T-cell (primary cell): Measurements from ENCODE around the gene AHSP. TPM values are rescaled to one million over a fixed set of nuclear protein-coding genes. Genes with fewer than 3 reads are reported as not detected.

Source experiments
- ATAC-seq, 4 experiments: fragments of 200-7000 bp in 3 of 4; fragments of 150-1000 bp in 1 of 4; cut with Tn5 transposase; replicated peaks in 1 of 4; 1 replicate in 3 of 4; 2 replicates in 1 of 4; pipeline ENCODE4 v1.10.0; 2021; ENCODE audit warnings: moderate library complexity in 3 of 4, mild to moderate bottlenecking in 2 of 4, moderate number of reproducible peaks in 1 of 4
- CTCF ChIA-PET, 2 donors: fragments of 300-600 bp; sonication (Branson Sonifier 250); formaldehyde crosslinking; loops; one replicate each; lab custom pipeline; 2022; ENCODE audit warnings: antibody characterized with exemption in 2 of 2; lab: Charles Lee
- POLR2A ChIA-PET, 2 donors: fragments of 300-600 bp; sonication (Branson Sonifier 250); formaldehyde crosslinking; loops; one replicate each; lab custom pipeline; 2022; ENCODE audit warnings: antibody characterized with exemption in 2 of 2; lab: Charles Lee
- DNase-seq, 35 experiments: peaks; one replicate each; pipeline versions ENCODE4 v3.0.0 to v3.0.0-alpha.2; 2013 to 2023
- H3K27ac ChIP-seq: one replicate; pipeline ENCODE4 v1.5.1; 2013; ENCODE audit warnings: low read length
- H3K27me3 ChIP-seq, 2 experiments: replicated peaks in 1 of 2; 1 replicate in 1 of 2; 2 replicates in 1 of 2; pipeline versions ENCODE4 v1.6.1 to v1.7.0; 2013; ENCODE audit warnings: low read length in 1 of 2, mixed read lengths in 1 of 2; ENCODE audit not compliant: control insufficient read depth in 2 of 2, insufficient read depth in 2 of 2; ENCODE audit errors: extremely low read depth in 1 of 2
- H3K36me3 ChIP-seq, 2 donors: 1 replicate in 1 of 2; 2 replicates in 1 of 2; pipeline versions ENCODE4 v1.6.1 to v1.7.0; 2013; ENCODE audit warnings: low read length in 1 of 2; ENCODE audit not compliant: control insufficient read depth in 2 of 2, insufficient read depth in 1 of 2; ENCODE audit errors: extremely low read depth in 1 of 2
- H3K4me1 ChIP-seq, 2 experiments: 1 replicate in 1 of 2; 2 replicates in 1 of 2; pipeline versions ENCODE4 v1.6.1 to v1.7.0; 2013; ENCODE audit warnings: low read length in 2 of 2, mixed read lengths in 1 of 2; ENCODE audit not compliant: insufficient read depth in 2 of 2, control insufficient read depth in 1 of 2; ENCODE audit errors: extremely low read depth in 1 of 2
- H3K4me3 ChIP-seq, 2 donors: 1 replicate in 1 of 2; 2 replicates in 1 of 2; pipeline versions ENCODE4 v1.5.1 to v1.7.0; 2013; ENCODE audit warnings: mild to moderate bottlenecking in 2 of 2, low read length in 1 of 2, moderate library complexity in 1 of 2; ENCODE audit not compliant: control insufficient read depth in 1 of 2; ENCODE audit errors: extremely low read depth in 1 of 2
- H3K9me3 ChIP-seq: 2 replicates; pipeline ENCODE4 v1.7.0; 2013
- H3K27ac Mint-ChIP-seq, 2 donors: one replicate each; pipeline ENCODE4 v1.8.0; 2020 to 2021; ENCODE audit warnings: mild to moderate bottlenecking in 2 of 2, mixed read lengths in 2 of 2
- H3K27me3 Mint-ChIP-seq, 2 donors: one replicate each; pipeline ENCODE4 v1.8.0; 2021 to 2022; ENCODE audit warnings: mixed read lengths in 2 of 2
- H3K36me3 Mint-ChIP-seq: one replicate; pipeline ENCODE4 v1.8.0; 2021; ENCODE audit warnings: mixed read lengths
- H3K4me1 Mint-ChIP-seq, 3 donors: one replicate each; pipeline ENCODE4 v1.8.0; 2020 to 2022; ENCODE audit warnings: mixed read lengths in 3 of 3, mild to moderate bottlenecking in 1 of 3
- H3K4me3 Mint-ChIP-seq, 3 donors: one replicate each; pipeline ENCODE4 v1.8.0; 2020 to 2022; ENCODE audit warnings: mild to moderate bottlenecking in 3 of 3, mixed read lengths in 3 of 3, moderate library complexity in 3 of 3
- H3K9me3 Mint-ChIP-seq, 3 donors: one replicate each; pipeline ENCODE4 v1.8.0; 2020 to 2022; ENCODE audit warnings: mixed read lengths in 3 of 3
- WGBS: methylation state at CpG from one replicate; pipeline ENCODE4 v1.1.5; 2013; ENCODE audit warnings: missing lambda C conversion rate; ENCODE audit not compliant: insufficient coverage; 5-methylcytosine and 5-hydroxymethylcytosine counted together
- total RNA-seq, 35 experiments: library from RNA in 6 of 35; stranded (reverse) in 6 of 35; fragments of 120-200 nt in 1 of 35; gene quantifications; one replicate each; pipeline versions ENCODE4 v1.2.1 to v1.2.4 and lab custom pipeline; 2013 to 2026

AHSP gene
- total RNA-seq, 5 donors from 2014 or later (not counting 1 experiment from before 2014, with no cell fraction given), result not detected

GRCh38 chr16:31531096-31531495 lies 3.4 kb downstream of the AHSP start:
- Histone ChIP-seq H3K4me3 (no peak overlapping the region), H3K27ac (no peak overlapping the region), H3K4me1 (peaks cover 0 to 18% of the 10 kb centered on the region in 2 experiments), H3K36me3 (no peaks in the 10 kb centered on the region), H3K27me3 (peaks cover 0 to 56% of the 10 kb centered on the region in 2 experiments), H3K9me3 (no peaks in the 10 kb centered on the region)
- Mint-ChIP-seq H3K27ac (no peak overlapping the region), H3K36me3 (no peaks in the 10 kb centered on the region), H3K9me3 (no peaks in the 10 kb centered on the region), H3K4me1 (peaks cover 9 to 20% (median 15%) of the 10 kb centered on the region in 3 donors), H3K4me3 (no peak overlapping the region), H3K27me3 (peaks cover 37 to 43% of the 10 kb centered on the region in 2 donors)
- no peak for ATAC-seq
- WGBS, result 83% methylated on average over 1 of the region's 1 CpG
- ChIA-PET POLR2A (no interaction called here), CTCF (no interaction called here)
- DNase-seq, result no peak

- peaks cover 37 to 48% of the 10 kb centered on the region in 2 donors for H3K27me3 Mint-ChIP-seq
- CTCF ChIA-PET, result no interaction called here
- H3K27me3 ChIP-seq, result peaks cover 0 to 67% of the 10 kb centered on the region in 2 experiments
- H3K4me3 ChIP-seq, result no peak overlapping the region
- 29% methylated on average over 1 of the region's 2 CpGs for WGBS
- no peaks in the 10 kb centered on the region for H3K9me3 ChIP-seq
- no peak overlapping the region for H3K4me3 Mint-ChIP-seq
- POLR2A ChIA-PET, result no interaction called here
- no peaks in the 10 kb centered on the region for H3K36me3 Mint-ChIP-seq
- no peaks in the 10 kb centered on the region for H3K9me3 Mint-ChIP-seq
- peaks cover 0 to 18% of the 10 kb centered on the region in 2 experiments for H3K4me1 ChIP-seq
- no peak overlapping the region for H3K27ac ChIP-seq
- H3K4me1 Mint-ChIP-seq, result peaks cover 9 to 20% (median 15%) of the 10 kb centered on the region in 3 donors
- no peak overlapping the region for H3K27ac Mint-ChIP-seq
- H3K36me3 ChIP-seq, result no peaks in the 10 kb centered on the region
- no peak for ATAC-seq
- no peak for DNase-seq
Observed at GRCh38 chr16:31532120-31532519, 4.4 kb downstream of the AHSP start.

- Mint-ChIP-seq H3K27me3 (peaks cover 36 to 47% of the 10 kb centered on the region in 2 donors), H3K4me3 (no peak overlapping the region), H3K27ac (no peak overlapping the region), H3K36me3 (no peaks in the 10 kb centered on the region), H3K9me3 (no peaks in the 10 kb centered on the region), H3K4me1 (peaks cover 9 to 20% (median 18%) of the 10 kb centered on the region in 3 donors)
- Histone ChIP-seq H3K4me3 (no peak overlapping the region), H3K27me3 (peaks cover 0 to 73% of the 10 kb centered on the region in 2 experiments), H3K4me1 (peaks cover 0 to 20% of the 10 kb centered on the region in 2 experiments), H3K36me3 (no peaks in the 10 kb centered on the region), H3K9me3 (no peaks in the 10 kb centered on the region), H3K27ac (no peak overlapping the region)
- ChIA-PET POLR2A (no interaction called here), CTCF (no interaction called here)
- 100% methylated on average over 2 of the region's 4 CpGs for WGBS
- ATAC-seq, result no peak
- no peak for DNase-seq
Observed at GRCh38 chr16:31532896-31533295, 5.2 kb downstream of the AHSP start.

- Histone ChIP-seq H3K4me3 (no peak overlapping the region), H3K27me3 (peaks cover 0 to 70% of the 10 kb centered on the region in 2 experiments), H3K9me3 (no peaks in the 10 kb centered on the region), H3K36me3 (no peaks in the 10 kb centered on the region), H3K4me1 (peaks cover 0 to 3% of the 10 kb centered on the region in 2 experiments), H3K27ac (no peak overlapping the region)
- Mint-ChIP-seq H3K27me3 (peaks cover 41 to 50% of the 10 kb centered on the region in 2 donors), H3K36me3 (peaks cover 5% of the 10 kb centered on the region), H3K9me3 (no peaks in the 10 kb centered on the region), H3K27ac (no peak overlapping the region), H3K4me3 (no peak overlapping the region), H3K4me1 (peaks cover 0 to 7% (median 7%) of the 10 kb centered on the region in 3 donors)
- ChIA-PET CTCF (interaction anchor here in 1 of 2 donors (0.6 kb wide), 1 partner anchor 81 kb away, joined by 3 read pairs; no protein-coding TSS in a partner anchor), POLR2A (no interaction called here)
- no CpG with 5 or more reads among the region's 9 CpGs for WGBS
- DNase-seq (no peak), ATAC-seq (no peak)
Observed at GRCh38 chr16:31535737-31536136, 8.0 kb downstream of the AHSP start.

- ChIA-PET POLR2A (no interaction called here), CTCF (no interaction called here)
- peaks cover 0 to 6% (median 0%) of the 10 kb centered on the region in 3 donors for H3K9me3 Mint-ChIP-seq
- ATAC-seq (no peak), DNase-seq (no peak)
- peaks cover 0 to 7% (median 7%) of the 10 kb centered on the region in 3 donors for H3K4me1 Mint-ChIP-seq
- Histone ChIP-seq H3K9me3 (no peaks in the 10 kb centered on the region), H3K4me3 (no peak overlapping the region), H3K27ac (no peak overlapping the region), H3K36me3 (no peaks in the 10 kb centered on the region), H3K27me3 (peaks cover 0 to 60% of the 10 kb centered on the region in 2 experiments), H3K4me1 (peaks cover 0 to 3% of the 10 kb centered on the region in 2 experiments)
- 88% methylated on average over 14 of the region's 21 CpGs for WGBS
- no peak overlapping the region for H3K27ac Mint-ChIP-seq
- no peak overlapping the region for H3K4me3 Mint-ChIP-seq
- peaks cover 45 to 57% of the 10 kb centered on the region in 2 donors for H3K27me3 Mint-ChIP-seq
- H3K36me3 Mint-ChIP-seq, result peaks cover 5% of the 10 kb centered on the region
Observed at GRCh38 chr16:31536804-31537361, 9.2 kb downstream of the AHSP start.

- ATAC-seq (no peak), DNase-seq (no peak)
- Mint-ChIP-seq H3K27me3 (peaks cover 49 to 57% of the 10 kb centered on the region in 2 donors), H3K4me3 (peak overlapping the region in 1 of 3 donors; percentile 66), H3K27ac (no peak overlapping the region), H3K4me1 (peaks cover 0 to 7% (median 7%) of the 10 kb centered on the region in 3 donors), H3K9me3 (peaks cover 0 to 12% (median 5%) of the 10 kb centered on the region in 3 donors), H3K36me3 (peaks cover 5% of the 10 kb centered on the region)
- H3K36me3 ChIP-seq, result no peaks in the 10 kb centered on the region
- POLR2A ChIA-PET, result interaction anchor here in 1 of 2 donors (0.6 kb wide), 1 partner anchor 1035 kb away, joined by 10 read pairs; no protein-coding TSS in a partner anchor
- H3K4me3 ChIP-seq, result peak overlapping the region in 1 of 2 donors; percentile 17
- H3K27ac ChIP-seq, result no peak overlapping the region
- CTCF ChIA-PET, result no interaction called here
- H3K9me3 ChIP-seq, result no peaks in the 10 kb centered on the region
- peaks cover 0 to 54% of the 10 kb centered on the region in 2 experiments for H3K27me3 ChIP-seq
- H3K4me1 ChIP-seq, result peaks cover 0 to 3% of the 10 kb centered on the region in 2 experiments
- WGBS, result 27% methylated on average over 39 of the region's 57 CpGs
Observed at GRCh38 chr16:31537362-31538242, 9.9 kb downstream of the AHSP start.
